AG10803 (cell line): ENCODE measurements around the gene FBXO2.

Experiments
- DNase-seq: peaks from one replicate; pipeline ENCODE4 v3.0.0; 2010; ENCODE audit warnings: low read depth
- H3K4me3 ChIP-seq: 2 replicates; pipeline ENCODE4 v1.5.1; 2011; ENCODE audit warnings: mild to moderate bottlenecking, low read length, control low read depth
- TF ChIP-seq, protein P1 (sequence below): conservative IDR thresholded peaks from 2 replicates; pipeline ENCODE4 v1.5.1; 2011; ENCODE audit warnings: mild to moderate bottlenecking, low read length, control low read depth, inconsistent platforms

Gene FBXO2

DNA sequence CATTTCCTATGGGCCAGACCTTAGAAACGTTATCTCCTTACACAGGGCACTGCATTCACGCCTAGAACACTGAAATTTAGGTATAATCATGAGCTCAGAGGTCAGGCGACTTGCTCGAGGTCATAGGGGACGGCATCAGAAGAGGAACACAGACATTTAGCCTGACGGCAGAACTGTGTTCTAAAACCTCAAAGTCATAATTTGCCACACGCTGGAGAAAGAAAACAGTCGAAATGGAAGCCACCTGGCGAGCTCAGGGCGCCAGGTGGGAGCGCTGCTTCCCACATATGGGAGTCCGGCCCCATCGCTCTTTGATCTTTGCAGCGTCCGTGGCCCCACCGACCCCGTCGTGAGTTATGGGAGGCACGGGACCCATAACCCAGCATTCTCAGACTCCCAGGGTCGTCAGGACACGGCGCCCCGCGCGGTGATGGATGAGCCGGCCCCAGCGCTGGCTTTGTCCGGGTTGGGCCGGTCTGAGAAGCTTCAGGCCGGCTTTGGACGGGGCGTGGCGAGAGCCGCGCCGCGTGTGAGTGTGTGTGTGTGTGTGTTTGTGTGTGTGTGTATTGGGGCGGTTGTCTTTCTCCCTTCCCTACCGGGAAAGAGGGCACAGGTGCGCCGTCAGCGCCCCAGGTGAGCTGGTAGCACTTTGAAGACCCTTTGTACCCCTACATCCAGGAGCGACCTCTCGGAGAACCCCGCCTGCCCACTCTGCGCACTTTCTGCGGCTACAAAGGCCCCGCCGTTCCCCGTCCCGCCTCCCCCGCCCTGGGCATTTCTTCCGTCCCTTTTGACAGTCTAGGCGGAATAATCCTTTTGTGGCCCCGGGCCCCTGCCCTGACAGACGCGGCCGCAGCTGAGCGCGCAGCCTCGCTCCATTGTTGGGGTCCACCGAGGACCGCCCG lies 36.4 kb upstream of the FBXO2 start:
- TF ChIP-seq, protein P1, sequence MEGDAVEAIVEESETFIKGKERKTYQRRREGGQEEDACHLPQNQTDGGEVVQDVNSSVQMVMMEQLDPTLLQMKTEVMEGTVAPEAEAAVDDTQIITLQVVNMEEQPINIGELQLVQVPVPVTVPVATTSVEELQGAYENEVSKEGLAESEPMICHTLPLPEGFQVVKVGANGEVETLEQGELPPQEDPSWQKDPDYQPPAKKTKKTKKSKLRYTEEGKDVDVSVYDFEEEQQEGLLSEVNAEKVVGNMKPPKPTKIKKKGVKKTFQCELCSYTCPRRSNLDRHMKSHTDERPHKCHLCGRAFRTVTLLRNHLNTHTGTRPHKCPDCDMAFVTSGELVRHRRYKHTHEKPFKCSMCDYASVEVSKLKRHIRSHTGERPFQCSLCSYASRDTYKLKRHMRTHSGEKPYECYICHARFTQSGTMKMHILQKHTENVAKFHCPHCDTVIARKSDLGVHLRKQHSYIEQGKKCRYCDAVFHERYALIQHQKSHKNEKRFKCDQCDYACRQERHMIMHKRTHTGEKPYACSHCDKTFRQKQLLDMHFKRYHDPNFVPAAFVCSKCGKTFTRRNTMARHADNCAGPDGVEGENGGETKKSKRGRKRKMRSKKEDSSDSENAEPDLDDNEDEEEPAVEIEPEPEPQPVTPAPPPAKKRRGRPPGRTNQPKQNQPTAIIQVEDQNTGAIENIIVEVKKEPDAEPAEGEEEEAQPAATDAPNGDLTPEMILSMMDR, result no peak
- no peak overlapping the region for H3K4me3 ChIP-seq
- DNase-seq, result no peak

DNA sequence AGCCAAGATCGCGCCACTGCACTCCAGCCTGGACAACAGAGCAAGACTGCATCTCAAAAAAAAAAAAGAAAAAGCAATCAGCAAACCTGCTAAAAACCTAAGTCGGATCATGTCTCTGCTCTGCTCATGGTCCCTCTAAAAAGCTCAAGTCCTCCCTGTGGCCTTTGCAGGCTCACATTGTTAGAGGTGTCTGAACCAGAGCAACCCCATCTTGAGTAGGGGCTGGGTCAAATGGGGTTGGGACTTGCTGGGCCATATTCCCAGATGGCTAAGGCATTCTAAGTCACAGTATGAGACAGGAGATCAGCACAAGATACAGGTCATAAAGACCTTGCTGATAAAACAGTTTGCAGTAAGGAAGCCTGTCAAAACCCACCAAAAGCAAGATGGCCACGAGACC lies 34.3 kb upstream of the FBXO2 start:
- TF ChIP-seq, protein P1, result no peak
- H3K4me3 ChIP-seq, result no peak overlapping the region
- DNase-seq, result no peak

GRCh38 chr1:11685210-11685752 lies 31.1 kb upstream of the FBXO2 start:
- no peak overlapping the region for H3K4me3 ChIP-seq
- no peak for DNase-seq
- TF ChIP-seq, protein P1, result no peak

GRCh38 chr1:11684070-11684469 lies 29.8 kb upstream of the FBXO2 start:
- H3K4me3 ChIP-seq, result no peak overlapping the region
- TF ChIP-seq, protein P1, result no peak
- no peak for DNase-seq

DNA sequence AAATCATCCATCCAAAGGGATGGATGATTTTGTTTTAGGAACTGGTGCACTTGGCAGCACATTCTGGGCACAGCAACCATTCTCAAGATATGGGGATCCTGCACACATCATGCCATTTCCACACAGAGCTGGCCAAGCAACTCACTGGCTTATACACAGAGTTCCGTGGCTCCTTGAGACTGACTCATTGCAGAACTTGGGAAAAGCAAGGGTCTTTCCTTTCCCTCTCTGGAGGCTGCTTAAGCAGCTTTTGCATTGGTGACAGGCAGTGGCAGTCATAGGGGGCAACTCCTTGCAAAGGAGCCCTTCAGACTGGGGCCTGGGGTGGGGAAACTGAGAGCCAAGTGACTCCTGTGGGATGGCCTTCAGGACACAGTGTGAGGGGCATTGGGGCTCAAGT lies 28.6 kb upstream of the FBXO2 start:
- no peak overlapping the region for H3K4me3 ChIP-seq
- TF ChIP-seq, protein P1, result no peak
- no peak for DNase-seq

- H3K4me3 ChIP-seq, result no peak overlapping the region
- TF ChIP-seq, protein P1, result no peak
- DNase-seq, result no peak
These were observed 28.1 kb upstream of the FBXO2 start for GRCh38 chr1:11682287-11682771.
